HG03039 (cell line): ENCODE results near the gene MCTP1.
A peak's percentile ranks its signal among the peaks of the same experiment; 100 is the strongest.
"Not testable (repeated sequence)": the region's sequence is repeated elsewhere in the genome, so short reads cannot be mapped to it uniquely, and the experiment has no call there.

Experiments
- ATAC-seq: cut with Tn5 transposase; IDR thresholded peaks from one replicate; pipeline ENCODE4 v1.9.1; 2021; ENCODE audit warnings: mild to moderate bottlenecking, moderate library complexity; ENCODE audit not compliant: unreplicated experiment

Gene MCTP1

GRCh38 chr5:94976853-94977252 is 308.0 kb downstream of the MCTP1 start:
- no peak for ATAC-seq

- ATAC-seq = no peak
These were observed 312.6 kb downstream of the MCTP1 start for GRCh38 chr5:94972268-94972667.

- no peak for ATAC-seq
These were observed 315.7 kb downstream of the MCTP1 start for GRCh38 chr5:94969174-94969573.

- ATAC-seq = peak; percentile 58
These were observed 316.3 kb downstream of the MCTP1 start for GRCh38 chr5:94968507-94969095.

GRCh38 chr5:94967525-94967924 is 317.4 kb downstream of the MCTP1 start:
- ATAC-seq = no peak

- ATAC-seq = not testable (repeated sequence)
These were observed 325.6 kb downstream of the MCTP1 start for GRCh38 chr5:94959279-94959678.

GRCh38 chr5:94945656-94946055 is 339.2 kb downstream of the MCTP1 start:
- ATAC-seq = no peak

GRCh38 chr5:94944160-94944559 is 340.7 kb downstream of the MCTP1 start:
- ATAC-seq = no peak

- no peak for ATAC-seq
These were observed 343.7 kb downstream of the MCTP1 start for GRCh38 chr5:94941122-94941755.

GRCh38 chr5:94932259-94932658 is 352.6 kb downstream of the MCTP1 start:
- no peak for ATAC-seq

- no peak for ATAC-seq
These were observed 356.0 kb downstream of the MCTP1 start for GRCh38 chr5:94928891-94929290.

GRCh38 chr5:94920570-94920969 is 364.3 kb downstream of the MCTP1 start:
- ATAC-seq = no peak

- no peak for ATAC-seq
These were observed 368.3 kb downstream of the MCTP1 start for GRCh38 chr5:94916619-94917018.

GRCh38 chr5:94911276-94911675 is 373.6 kb downstream of the MCTP1 start:
- no peak for ATAC-seq

- ATAC-seq = no peak
These were observed 374.2 kb downstream of the MCTP1 start for GRCh38 chr5:94910721-94911120.

GRCh38 chr5:94908889-94909480 is 375.9 kb downstream of the MCTP1 start:
- no peak for ATAC-seq

- ATAC-seq = no peak
These were observed 378.1 kb downstream of the MCTP1 start for GRCh38 chr5:94906750-94907149.

- no peak for ATAC-seq
These were observed 381.2 kb downstream of the MCTP1 start for GRCh38 chr5:94903726-94904125.

- ATAC-seq = peak; percentile 90
These were observed 383.5 kb downstream of the MCTP1 start for GRCh38 chr5:94901191-94901979.

- ATAC-seq = no peak
These were observed 384.8 kb downstream of the MCTP1 start for GRCh38 chr5:94900006-94900505.

- no peak for ATAC-seq
These were observed 391.3 kb downstream of the MCTP1 start for GRCh38 chr5:94893412-94894135.
